ENCODE results near the gene GRK7.
"Not testable (repeated sequence)": the region's sequence is repeated elsewhere in the genome, so short reads cannot be mapped to it uniquely, and the experiment has no call there.

The GRK7 gene

GRCh38 chr3:141762552-141762951 lies 656 bp upstream of the GRK7 start:
- not testable (repeated sequence) for DNase-seq (ENCODE audit: low spot score)

- DNase-seq (ENCODE audit: low spot score): no peak
Observed at GRCh38 chr3:141764045-141764444, 837 bp downstream of the GRK7 start.

- DNase-seq (ENCODE audit: low spot score): no peak
Observed at GRCh38 chr3:141764465-141764864, 1.3 kb downstream of the GRK7 start.

- DNase-seq (ENCODE audit: low spot score): no peak
Observed at GRCh38 chr3:141764986-141765385, 1.8 kb downstream of the GRK7 start.

- no peak for DNase-seq (ENCODE audit: low spot score)
Observed at GRCh38 chr3:141767066-141767465, 3.9 kb downstream of the GRK7 start.

- no peak for DNase-seq (ENCODE audit: low spot score)
Observed at GRCh38 chr3:141769221-141769894, 6.2 kb downstream of the GRK7 start.

- no peak for DNase-seq (ENCODE audit: low spot score)
Observed at GRCh38 chr3:141773676-141774075, 10.5 kb downstream of the GRK7 start.

GRCh38 chr3:141776376-141776775 lies 13.2 kb downstream of the GRK7 start:
- DNase-seq (ENCODE audit: low spot score): no peak

- no peak for DNase-seq (ENCODE audit: low spot score)
Observed at GRCh38 chr3:141776885-141777284, 13.7 kb downstream of the GRK7 start.

- DNase-seq (ENCODE audit: low spot score): no peak
Observed at GRCh38 chr3:141777957-141778813, 15.0 kb downstream of the GRK7 start.

GRCh38 chr3:141779667-141780066 lies 16.5 kb downstream of the GRK7 start:
- DNase-seq (ENCODE audit: low spot score): no peak

- DNase-seq (ENCODE audit: low spot score): no peak
Observed at GRCh38 chr3:141782386-141782932, 19.3 kb downstream of the GRK7 start.

- DNase-seq (ENCODE audit: low spot score): no peak
Observed at GRCh38 chr3:141783632-141784031, 20.4 kb downstream of the GRK7 start.

- DNase-seq (ENCODE audit: low spot score): no peak
Observed at GRCh38 chr3:141784096-141784495, 20.9 kb downstream of the GRK7 start.

GRCh38 chr3:141784531-141784930 lies 21.3 kb downstream of the GRK7 start:
- no peak for DNase-seq (ENCODE audit: low spot score)

GRCh38 chr3:141788149-141788548 lies 24.9 kb downstream of the GRK7 start:
- no peak for DNase-seq (ENCODE audit: low spot score)

GRCh38 chr3:141788750-141789149 lies 25.5 kb downstream of the GRK7 start:
- not testable (repeated sequence) for DNase-seq (ENCODE audit: low spot score)

GRCh38 chr3:141789281-141789680 lies 26.1 kb downstream of the GRK7 start:
- no peak for DNase-seq (ENCODE audit: low spot score)

- no peak for DNase-seq (ENCODE audit: low spot score)
Observed at GRCh38 chr3:141790171-141790570, 27.0 kb downstream of the GRK7 start.

GRCh38 chr3:141792495-141792894 lies 29.3 kb downstream of the GRK7 start:
- no peak for DNase-seq (ENCODE audit: low spot score)

- DNase-seq (ENCODE audit: low spot score): no peak
Observed at GRCh38 chr3:141793476-141794260, 30.5 kb downstream of the GRK7 start.

GRCh38 chr3:141795276-141795675 lies 32.1 kb downstream of the GRK7 start:
- DNase-seq (ENCODE audit: low spot score): no peak

All from CD4-positive, alpha-beta T cell treated with Interleukin-6 at 100 ng/mL for 8 hours (primary cell).